ENCODE measurements around the gene PRB2. TPM values are rescaled to one million over a fixed set of nuclear protein-coding genes. Genes with fewer than 3 reads are reported as not detected.

Gene PRB2
- total and polyA plus RNA-seq, 2 of the 4 experiments (the other 2 are of a cell fraction) = not detected

DNA sequence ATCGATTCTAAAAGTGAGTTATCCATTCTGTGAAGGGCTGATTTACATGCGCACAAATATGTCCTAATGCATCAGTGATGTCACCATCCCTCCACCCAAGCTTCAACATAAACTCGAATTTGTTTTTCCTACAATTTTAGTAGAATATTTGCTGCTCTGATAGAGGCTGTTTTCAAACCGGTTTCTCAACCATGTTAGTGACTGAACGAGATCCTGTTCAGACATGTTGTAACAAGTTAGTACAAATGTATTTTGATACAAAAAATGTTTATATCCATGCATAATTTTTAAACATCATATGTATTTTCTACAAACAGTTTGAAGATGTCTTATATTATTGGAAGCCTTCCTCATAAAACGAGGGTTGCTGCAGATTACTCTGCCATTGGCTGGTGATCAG, 12.7 kb upstream of the PRB2 start:
- no peak overlapping the region for H4K8ac ChIP-seq (ENCODE audit: low read depth in 2 of 2, low read length in 2 of 2)
- no peaks in the 10 kb centered on the region for H3K4me1 ChIP-seq (ENCODE audit: control insufficient read depth, insufficient read depth, low read length)
- H3K23ac ChIP-seq (ENCODE audit: low read depth, low read length) = no peak overlapping the region
- no peak overlapping the region for H3K4me3 ChIP-seq (ENCODE audit: insufficient read depth, low read depth, low read length)
- H3K9ac ChIP-seq (ENCODE audit: low read depth, low read length) = no peak overlapping the region
- intact Hi-C loops (cut with micrococcal nuclease) (no loop called here), in situ Hi-C loops (cut with MboI; ENCODE audit: low sequenced_read_pairs) (no loop called here), dilution Hi-C loops (cut with HindIII; ENCODE audit: low sequenced_read_pairs, unreplicated experiment) (no loop called here)
- ATAC-seq (ENCODE audit: low read depth) (no peak), DNase-seq (no peak)
- H3K4ac ChIP-seq (ENCODE audit: low read depth, low read length) = no peak overlapping the region
- H3K27me3 ChIP-seq (ENCODE audit: control insufficient read depth, insufficient read depth, low read length) = no peaks in the 10 kb centered on the region
- no peak overlapping the region for H4K5ac ChIP-seq (ENCODE audit: low read depth, low read length)
- H4K20me1 ChIP-seq (ENCODE audit: insufficient read depth, low read length) = no peaks in the 10 kb centered on the region
- H2BK5ac ChIP-seq (ENCODE audit: low read depth, low read length, poor library complexity, severe bottlenecking) = no peak overlapping the region
- H3K9me3 ChIP-seq (ENCODE audit: control insufficient read depth, insufficient read depth, low read length) = no peaks in the 10 kb centered on the region; the same call in 1 of the 2 replicates
- no peak overlapping the region for H2AFZ ChIP-seq (replicated peaks; ENCODE audit: low read length, poor library complexity)
- H4K91ac ChIP-seq (ENCODE audit: insufficient read depth, low read depth, low read length) = no peak overlapping the region
- no peaks in the 10 kb centered on the region for H3K36me3 ChIP-seq (ENCODE audit: control insufficient read depth, insufficient read depth, low read length)
- H3K9me1 ChIP-seq (ENCODE audit: insufficient read depth, low read length) = no peaks in the 10 kb centered on the region
- H2BK120ac ChIP-seq (ENCODE audit: low read depth, low read length) = no peak overlapping the region
- H3K4me2 ChIP-seq (ENCODE audit: low read depth, low read length) = no peak overlapping the region
- ChIA-PET CTCF (no interaction called here), POLR2A (ENCODE audit: unreplicated experiment) (no interaction called here)
- TF ChIP-seq MAZ (IDR thresholded peaks at IDR 0.05; ENCODE audit: borderline replicate concordance, low read depth, low read length) (no peak), FOS (IDR thresholded peaks at IDR 0.05; ENCODE audit: low read depth, low read length) (no peak), MXI1 (IDR thresholded peaks at IDR 0.05; ENCODE audit: borderline replicate concordance, low read depth, low read length) (no peak), RAD21 (IDR thresholded peaks at IDR 0.05; ENCODE audit: low read length) (no peak), RCOR1 (IDR thresholded peaks at IDR 0.05; ENCODE audit: insufficient replicate concordance, low read length) (no peak)
- TF ChIP-seq, protein P1, sequence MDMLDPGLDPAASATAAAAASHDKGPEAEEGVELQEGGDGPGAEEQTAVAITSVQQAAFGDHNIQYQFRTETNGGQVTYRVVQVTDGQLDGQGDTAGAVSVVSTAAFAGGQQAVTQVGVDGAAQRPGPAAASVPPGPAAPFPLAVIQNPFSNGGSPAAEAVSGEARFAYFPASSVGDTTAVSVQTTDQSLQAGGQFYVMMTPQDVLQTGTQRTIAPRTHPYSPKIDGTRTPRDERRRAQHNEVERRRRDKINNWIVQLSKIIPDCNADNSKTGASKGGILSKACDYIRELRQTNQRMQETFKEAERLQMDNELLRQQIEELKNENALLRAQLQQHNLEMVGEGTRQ (IDR thresholded peaks at IDR 0.05; ENCODE audit: low read depth, low read length) = no peak
- H3K27ac ChIP-seq (ENCODE audit: insufficient read depth, low read length) = no peak overlapping the region
- no peak overlapping the region for H2AK5ac ChIP-seq (ENCODE audit: low read depth, low read length)
- no peak overlapping the region for H2BK20ac ChIP-seq (ENCODE audit: low read depth, low read length)
- no TSS peak for BruUV-seq (replicated peaks)
- no peak overlapping the region for H3K56ac ChIP-seq (ENCODE audit: extremely low read depth, insufficient read depth, low read length)
- no peak overlapping the region for H3K14ac ChIP-seq (replicated peaks; ENCODE audit: low read depth, low read length)
- H3K18ac ChIP-seq (ENCODE audit: low read depth, low read length) = no peak overlapping the region
- H2BK15ac ChIP-seq (ENCODE audit: low read depth, low read length) = no peak overlapping the region
- no CpG with 5 or more reads among the region's 6 CpGs for WGBS, 2 experiments (ENCODE audit: extremely low coverage in 2 of 2, insufficient read length in 1 of 2)
- no peak overlapping the region for H2AK9ac ChIP-seq (replicated peaks; ENCODE audit: low read depth, low read length, poor library complexity)
- H3K79me1 ChIP-seq (ENCODE audit: low read depth in 1 of 2, low read length in 2 of 2) = no peaks in the 10 kb centered on the region
